Liver (tissue), 9 donors: ENCODE data around the gene NTM. TPM values are rescaled to one million over a fixed set of nuclear protein-coding genes. Genes with fewer than 3 reads are reported as not detected.

Source experiments
- DNase-seq: peaks from one replicate; pipeline ENCODE4 v3.0.0-alpha.2; 2017; ENCODE audit warnings: low spot score
- H3K27ac ChIP-seq, 2 donors: one replicate each; pipeline ENCODE4 v1.7.0; 2013; ENCODE audit warnings: inconsistent platforms in 2 of 2, low read length in 2 of 2, control low read depth in 1 of 2, low read depth in 1 of 2, mild to moderate bottlenecking in 1 of 2
- H3K27me3 ChIP-seq, 4 donors: one replicate each; pipeline versions ENCODE4 v1.6.1 to v1.7.0; 2013; ENCODE audit warnings: low read length in 3 of 4, inconsistent platforms in 1 of 4, mild to moderate bottlenecking in 1 of 4, moderate library complexity in 1 of 4; ENCODE audit not compliant: control insufficient read depth in 4 of 4, insufficient read depth in 4 of 4
- H3K36me3 ChIP-seq, 4 donors: one replicate each; pipeline versions ENCODE4 v1.6.1 to v1.7.0; 2013; ENCODE audit warnings: low read length in 3 of 4, mild to moderate bottlenecking in 3 of 4, low read depth in 1 of 4, moderate library complexity in 1 of 4; ENCODE audit not compliant: control insufficient read depth in 4 of 4, insufficient read depth in 3 of 4
- H3K4me1 ChIP-seq, 4 donors: one replicate each; pipeline versions ENCODE4 v1.6.1 to v1.7.0; 2013; ENCODE audit warnings: low read length in 3 of 4, mild to moderate bottlenecking in 3 of 4, moderate library complexity in 1 of 4; ENCODE audit not compliant: control insufficient read depth in 4 of 4, insufficient read depth in 4 of 4
- H3K4me3 ChIP-seq, 3 donors: one replicate each; pipeline versions ENCODE4 v1.6.1 to v1.7.0; 2013; ENCODE audit warnings: low read length in 3 of 3, control low read depth in 1 of 3, low read depth in 1 of 3, mild to moderate bottlenecking in 1 of 3
- H3K9ac ChIP-seq, 2 donors: one replicate each; pipeline ENCODE4 v1.7.0; 2013; ENCODE audit warnings: low read length in 2 of 2, mild to moderate bottlenecking in 2 of 2, moderate library complexity in 2 of 2, control low read depth in 1 of 2, low read depth in 1 of 2
- H3K9me3 ChIP-seq, 4 donors: one replicate each; pipeline versions ENCODE4 v1.6.1 to v1.7.0; 2013; ENCODE audit warnings: low read length in 3 of 4; ENCODE audit not compliant: control insufficient read depth in 4 of 4
- EGR1 ChIP-seq, 2 donors: IDR thresholded peaks; 2 replicates each; pipeline ENCODE4 v1.6.1; 2016 to 2018; ENCODE audit warnings: antibody characterized with exemption in 2 of 2, low read depth in 2 of 2
- FOXA1 ChIP-seq: IDR thresholded peaks from 2 replicates; pipeline ENCODE4 v1.6.1; 2016; ENCODE audit warnings: antibody characterized with exemption
- GABPA ChIP-seq, 2 donors: IDR thresholded peaks in 1 of 2; conservative IDR thresholded peaks in 1 of 2; 2 replicates each; pipeline ENCODE4 v1.6.1; 2016; ENCODE audit warnings: antibody characterized with exemption in 2 of 2, mild to moderate bottlenecking in 1 of 2, moderate library complexity in 1 of 2
- HNF4A ChIP-seq, 2 donors: conservative IDR thresholded peaks; 2 replicates each; pipeline ENCODE4 v1.6.1; 2016; ENCODE audit warnings: antibody characterized with exemption in 2 of 2, mild to moderate bottlenecking in 2 of 2
- JUND ChIP-seq, 2 donors: IDR thresholded peaks; 2 replicates each; pipeline ENCODE4 v1.6.1; 2016; ENCODE audit warnings: antibody characterized with exemption in 2 of 2
- MAX ChIP-seq: IDR thresholded peaks from 2 replicates; pipeline ENCODE4 v1.6.1; 2016; ENCODE audit warnings: antibody characterized with exemption
- NR2F2 ChIP-seq: IDR thresholded peaks from 2 replicates; pipeline ENCODE4 v1.6.1; 2016; ENCODE audit warnings: antibody characterized with exemption
- REST ChIP-seq: IDR thresholded peaks from 2 replicates; pipeline ENCODE4 v1.6.1; 2016; ENCODE audit warnings: antibody characterized with exemption, mild to moderate bottlenecking
- RXRA ChIP-seq, 2 donors: IDR thresholded peaks; 2 replicates each; pipeline ENCODE4 v1.6.1; 2017 to 2018; ENCODE audit warnings: antibody characterized with exemption in 2 of 2, mild to moderate bottlenecking in 1 of 2
- SP1 ChIP-seq: IDR thresholded peaks from 2 replicates; pipeline ENCODE4 v1.6.1; 2018; ENCODE audit warnings: antibody characterized with exemption, mild to moderate bottlenecking
- TAF1 ChIP-seq: conservative IDR thresholded peaks from 2 replicates; pipeline ENCODE4 v1.6.1; 2016; ENCODE audit warnings: antibody characterized with exemption, mild to moderate bottlenecking
- WGBS: extraction: QIAGEN DNeasy Blood & Tissue Kit; methylation state at CpG from one replicate; pipeline ENCODE4 v1.1.7; 2013; 5-methylcytosine and 5-hydroxymethylcytosine counted together
- polyA plus RNA-seq, 2 donors: library from polyadenylated mRNA; stranded (reverse) in 1 of 2; unstranded in 1 of 2; fragments of 200-250 nt in 1 of 2; fragments of >200 nt in 1 of 2; fragmentation: Nextera tagmentation in 1 of 2; extraction: Ambion mirVana in 1 of 2; gene quantifications; one replicate each; pipeline versions ENCODE4 v1.2.1 to v1.2.3, GENCODE V29; 2013 to 2015
- total RNA-seq, 2 donors: library from RNA; depleted of rRNA; stranded (reverse); fragments of >200 nt; gene quantifications; one replicate each; pipeline ENCODE4 v1.2.3, GENCODE V29; 2014
- TF ChIP-seq, protein P1 (sequence below): fragments of 150-350 bp; IDR thresholded peaks from 2 replicates; pipeline ENCODE4 v1.5.1; 2017; ENCODE audit warnings: improper control_type of control experiment, low read depth, low read length; ENCODE audit not compliant: missing input control
- TF ChIP-seq, protein P2 (sequence below): IDR thresholded peaks from 2 replicates; pipeline ENCODE4 v1.6.1; 2016; ENCODE audit warnings: antibody characterized with exemption
- donor health status: healthy.
- donor health status: healthy.
- donor health status: healthy.
- donor health status: healthy.
- donor health status: healthy.

Gene NTM
- total and polyA plus RNA-seq, 4 donors: 0.08 to 1.1 (median 0.08) TPM; not detected in 1

DNA sequence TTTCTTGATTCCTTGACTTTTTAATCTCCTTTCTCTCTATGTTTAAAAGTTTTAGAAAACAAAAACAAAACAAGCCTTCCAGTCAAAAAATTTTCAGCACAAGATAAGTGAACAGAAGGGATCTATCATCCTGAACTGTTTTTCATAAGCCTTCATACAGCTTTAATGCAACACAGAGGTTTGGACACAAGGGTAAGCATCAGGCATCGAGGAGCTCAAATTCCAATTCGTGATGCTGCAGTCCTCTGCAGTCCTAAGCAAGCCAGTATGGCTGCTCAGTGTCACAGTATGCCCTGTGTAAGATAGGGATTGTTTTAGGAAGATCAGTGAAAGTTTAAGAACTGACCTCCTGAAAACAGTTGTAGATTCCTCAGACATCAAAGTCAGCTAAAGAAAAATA, 740.9 kb downstream of the NTM start:
- WGBS: 59% methylated on average over 2 of the region's 2 CpGs
- TF ChIP-seq GABPA (IDR thresholded peaks at IDR 0.05 in 1 of 2, conservative IDR thresholded peaks at IDR 0.05 in 1 of 2) (no peak), NR2F2 (no peak), HNF4A (conservative IDR thresholded peaks at IDR 0.05) (no peak), RXRA (IDR thresholded peaks at IDR 0.05) (no peak), EGR1 (IDR thresholded peaks at IDR 0.05; ENCODE audit: low read depth in 2 of 2) (no peak), TAF1 (no peak), JUND (IDR thresholded peaks at IDR 0.05) (no peak), REST (no peak), MAX (no peak)
- Histone ChIP-seq H3K9me3 (no peaks in the 10 kb centered on the region), H3K4me3 (no peak overlapping the region), H3K27ac (no peak overlapping the region), H3K36me3 (no peaks in the 10 kb centered on the region), H3K9ac (no peak overlapping the region), H3K4me1 (no peaks in the 10 kb centered on the region), H3K27me3 (peaks cover 0 to 2% (median 0%) of the 10 kb centered on the region in 4 donors)
- DNase-seq: no peak

GRCh38 chr11:132111838-132112237, 741.4 kb downstream of the NTM start:
- no peaks in the 10 kb centered on the region for H3K4me1 ChIP-seq
- no peak overlapping the region for H3K4me3 ChIP-seq
- WGBS: 72% methylated on average over 5 of the region's 5 CpGs
- H3K9ac ChIP-seq: no peak overlapping the region
- TF ChIP-seq, protein P1, sequence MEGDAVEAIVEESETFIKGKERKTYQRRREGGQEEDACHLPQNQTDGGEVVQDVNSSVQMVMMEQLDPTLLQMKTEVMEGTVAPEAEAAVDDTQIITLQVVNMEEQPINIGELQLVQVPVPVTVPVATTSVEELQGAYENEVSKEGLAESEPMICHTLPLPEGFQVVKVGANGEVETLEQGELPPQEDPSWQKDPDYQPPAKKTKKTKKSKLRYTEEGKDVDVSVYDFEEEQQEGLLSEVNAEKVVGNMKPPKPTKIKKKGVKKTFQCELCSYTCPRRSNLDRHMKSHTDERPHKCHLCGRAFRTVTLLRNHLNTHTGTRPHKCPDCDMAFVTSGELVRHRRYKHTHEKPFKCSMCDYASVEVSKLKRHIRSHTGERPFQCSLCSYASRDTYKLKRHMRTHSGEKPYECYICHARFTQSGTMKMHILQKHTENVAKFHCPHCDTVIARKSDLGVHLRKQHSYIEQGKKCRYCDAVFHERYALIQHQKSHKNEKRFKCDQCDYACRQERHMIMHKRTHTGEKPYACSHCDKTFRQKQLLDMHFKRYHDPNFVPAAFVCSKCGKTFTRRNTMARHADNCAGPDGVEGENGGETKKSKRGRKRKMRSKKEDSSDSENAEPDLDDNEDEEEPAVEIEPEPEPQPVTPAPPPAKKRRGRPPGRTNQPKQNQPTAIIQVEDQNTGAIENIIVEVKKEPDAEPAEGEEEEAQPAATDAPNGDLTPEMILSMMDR: no peak
- no peak for TF ChIP-seq TAF1
- TF ChIP-seq SP1: no peak
- TF ChIP-seq JUND (IDR thresholded peaks at IDR 0.05): no peak
- TF ChIP-seq, protein P2, sequence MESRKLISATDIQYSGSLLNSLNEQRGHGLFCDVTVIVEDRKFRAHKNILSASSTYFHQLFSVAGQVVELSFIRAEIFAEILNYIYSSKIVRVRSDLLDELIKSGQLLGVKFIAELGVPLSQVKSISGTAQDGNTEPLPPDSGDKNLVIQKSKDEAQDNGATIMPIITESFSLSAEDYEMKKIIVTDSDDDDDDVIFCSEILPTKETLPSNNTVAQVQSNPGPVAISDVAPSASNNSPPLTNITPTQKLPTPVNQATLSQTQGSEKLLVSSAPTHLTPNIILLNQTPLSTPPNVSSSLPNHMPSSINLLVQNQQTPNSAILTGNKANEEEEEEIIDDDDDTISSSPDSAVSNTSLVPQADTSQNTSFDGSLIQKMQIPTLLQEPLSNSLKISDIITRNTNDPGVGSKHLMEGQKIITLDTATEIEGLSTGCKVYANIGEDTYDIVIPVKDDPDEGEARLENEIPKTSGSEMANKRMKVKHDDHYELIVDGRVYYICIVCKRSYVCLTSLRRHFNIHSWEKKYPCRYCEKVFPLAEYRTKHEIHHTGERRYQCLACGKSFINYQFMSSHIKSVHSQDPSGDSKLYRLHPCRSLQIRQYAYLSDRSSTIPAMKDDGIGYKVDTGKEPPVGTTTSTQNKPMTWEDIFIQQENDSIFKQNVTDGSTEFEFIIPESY: no peak
- TF ChIP-seq FOXA1: no peak
- TF ChIP-seq MAX: no peak
- no peak overlapping the region for H3K27ac ChIP-seq
- H3K36me3 ChIP-seq: no peaks in the 10 kb centered on the region
- DNase-seq: no peak
- peaks cover 0 to 6% (median 0%) of the 10 kb centered on the region in 4 donors for H3K27me3 ChIP-seq
- no peaks in the 10 kb centered on the region for H3K9me3 ChIP-seq
